Trophoblast cell (in vitro differentiated cells and primary cell): ENCODE results near the gene ABCB6.
"Not testable (repeated sequence)": the region's sequence is repeated elsewhere in the genome, so short reads cannot be mapped to it uniquely, and the experiment has no call there.

Experiments
- DNase-seq, 2 donors: peaks; one replicate each; pipeline ENCODE4 v3.0.0-alpha.2; 2016
- H2AFZ ChIP-seq: 2 replicates; pipeline ENCODE4 v1.6.1; 2013; ENCODE audit warnings: low read length, moderate library complexity, mild to moderate bottlenecking; ENCODE audit not compliant: insufficient read depth, poor library complexity
- H2AK5ac ChIP-seq: 2 replicates; pipeline ENCODE4 v1.6.1; 2013; ENCODE audit warnings: mild to moderate bottlenecking, low read length
- H2BK120ac ChIP-seq: 2 replicates; pipeline ENCODE4 v1.6.1; 2013; ENCODE audit warnings: low read length, mild to moderate bottlenecking, moderate library complexity; ENCODE audit not compliant: insufficient read depth, poor library complexity
- H2BK12ac ChIP-seq: 2 replicates; pipeline ENCODE4 v1.6.1; 2013; ENCODE audit warnings: mild to moderate bottlenecking, low read length, moderate library complexity
- H2BK5ac ChIP-seq: 2 replicates; pipeline ENCODE4 v1.6.1; 2013; ENCODE audit warnings: low read length, low read depth, moderate library complexity, mild to moderate bottlenecking; ENCODE audit not compliant: poor library complexity
- H3K14ac ChIP-seq: 2 replicates; pipeline ENCODE4 v1.6.1; 2013; ENCODE audit warnings: mild to moderate bottlenecking, low read length
- H3K18ac ChIP-seq: 2 replicates; pipeline ENCODE4 v1.6.1; 2013; ENCODE audit warnings: mild to moderate bottlenecking, low read length
- H3K23ac ChIP-seq: 2 replicates; pipeline ENCODE4 v1.6.1; 2013; ENCODE audit warnings: low read length
- H3K27ac ChIP-seq: 2 replicates; pipeline ENCODE4 v1.5.1; 2013; ENCODE audit warnings: low read depth, mild to moderate bottlenecking, inconsistent platforms, low read length, moderate library complexity
- H3K27me3 ChIP-seq: 2 replicates; pipeline ENCODE4 v1.6.1; 2013; ENCODE audit warnings: inconsistent platforms, mild to moderate bottlenecking, low read length, moderate library complexity; ENCODE audit not compliant: insufficient read depth
- H3K36me3 ChIP-seq, 2 experiments: 1 replicate in 1 of 2; 2 replicates in 1 of 2; pipeline ENCODE4 v1.6.1; 2013; ENCODE audit warnings: low read length in 2 of 2, mild to moderate bottlenecking in 2 of 2, moderate library complexity in 1 of 2; ENCODE audit not compliant: insufficient read depth in 2 of 2, control insufficient read depth in 1 of 2
- H3K4ac ChIP-seq: 2 replicates; pipeline ENCODE4 v1.6.1; 2013; ENCODE audit warnings: low read depth, mild to moderate bottlenecking, low read length, moderate library complexity
- H3K4me1 ChIP-seq, 2 experiments: 1 replicate in 1 of 2; 2 replicates in 1 of 2; pipeline ENCODE4 v1.6.1; 2013; ENCODE audit warnings: low read length in 2 of 2, mild to moderate bottlenecking in 2 of 2, moderate library complexity in 1 of 2; ENCODE audit not compliant: insufficient read depth in 2 of 2, control insufficient read depth in 1 of 2
- H3K4me2 ChIP-seq: 2 replicates; pipeline ENCODE4 v1.6.1; 2013; ENCODE audit warnings: inconsistent platforms, mild to moderate bottlenecking, low read length, moderate library complexity
- H3K4me3 ChIP-seq: 2 replicates; pipeline ENCODE4 v1.5.1; 2013; ENCODE audit warnings: mild to moderate bottlenecking, low read depth, low read length, inconsistent platforms
- H3K79me1 ChIP-seq: one replicate; pipeline ENCODE4 v1.6.1; 2013; ENCODE audit warnings: low read length
- H3K79me2 ChIP-seq: 2 replicates; pipeline ENCODE4 v1.6.1; 2013; ENCODE audit warnings: low read length, mild to moderate bottlenecking; ENCODE audit not compliant: control insufficient read depth, insufficient read depth, poor library complexity
- H3K9ac ChIP-seq: 2 replicates; pipeline ENCODE4 v1.6.1; 2013; ENCODE audit warnings: mild to moderate bottlenecking, low read length
- H3K9me3 ChIP-seq: 2 replicates; pipeline ENCODE4 v1.6.1; 2013; ENCODE audit warnings: low read depth, mild to moderate bottlenecking, control low read depth, inconsistent platforms, low read length; ENCODE audit not compliant: insufficient read depth
- H4K12ac ChIP-seq: 2 replicates; pipeline ENCODE4 v1.6.1; 2013; ENCODE audit warnings: low read depth, mild to moderate bottlenecking, low read length, moderate library complexity
- H4K8ac ChIP-seq: 2 replicates; pipeline ENCODE4 v1.6.1; 2013; ENCODE audit warnings: low read depth, mild to moderate bottlenecking, low read length, moderate library complexity
- H4K91ac ChIP-seq: one replicate; pipeline ENCODE4 v1.6.1; 2013; ENCODE audit warnings: low read depth, mild to moderate bottlenecking, low read length, moderate library complexity
- WGBS: extraction: QIAGEN DNeasy Blood & Tissue Kit; methylation state at CpG from one replicate; pipeline ENCODE4 v1.1.7; 2013; ENCODE audit warnings: missing lambda C conversion rate; ENCODE audit not compliant: insufficient read length, insufficient coverage; ENCODE audit errors: extremely low coverage; 5-methylcytosine and 5-hydroxymethylcytosine counted together

The ABCB6 gene

GRCh38 chr2:219201331-219201730 is 17.4 kb downstream of the ABCB6 start:
- H3K23ac ChIP-seq, H3K79me2 ChIP-seq, H3K4me2 ChIP-seq, H2BK12ac ChIP-seq, H4K91ac ChIP-seq, H3K18ac ChIP-seq, H3K4ac ChIP-seq, H3K14ac ChIP-seq, H2BK5ac ChIP-seq, H3K27me3 ChIP-seq, H2BK120ac ChIP-seq, H3K36me3 ChIP-seq, H2AK5ac ChIP-seq, H3K9ac ChIP-seq, H2AFZ ChIP-seq, H4K8ac ChIP-seq, H4K12ac ChIP-seq, H3K79me1 ChIP-seq, H3K27ac ChIP-seq, H3K4me1 ChIP-seq, H3K9me3 ChIP-seq, DNase-seq, H3K4me3 ChIP-seq: not testable (repeated sequence)
- WGBS, result no CpG with 5 or more reads among the region's 21 CpGs

GRCh38 chr2:219200502-219201326 is 18.0 kb downstream of the ABCB6 start:
- H2AFZ ChIP-seq, DNase-seq, H3K4ac ChIP-seq, H2BK5ac ChIP-seq, H2BK120ac ChIP-seq, H4K91ac ChIP-seq, H3K4me3 ChIP-seq, H3K4me2 ChIP-seq, H3K79me2 ChIP-seq, H3K27me3 ChIP-seq, H3K23ac ChIP-seq, H3K18ac ChIP-seq, H3K27ac ChIP-seq, H3K79me1 ChIP-seq, H4K8ac ChIP-seq, H2BK12ac ChIP-seq, H2AK5ac ChIP-seq, H3K14ac ChIP-seq, H3K9ac ChIP-seq, H4K12ac ChIP-seq, H3K4me1 ChIP-seq, H3K9me3 ChIP-seq, H3K36me3 ChIP-seq: not testable (repeated sequence)
- no CpG with 5 or more reads among the region's 26 CpGs for WGBS

GRCh38 chr2:219199470-219200211 is 19.1 kb downstream of the ABCB6 start:
- Histone ChIP-seq H3K27me3 (no peaks in the 10 kb centered on the region), H4K91ac (no peak overlapping the region)

GRCh38 chr2:219198974-219199373 is 19.8 kb downstream of the ABCB6 start:
- H3K9me3 ChIP-seq, result no peaks in the 10 kb centered on the region
- no CpG with 5 or more reads among the region's 5 CpGs for WGBS
- H3K79me2 ChIP-seq, result no peaks in the 10 kb centered on the region
- H3K14ac ChIP-seq, result no peak overlapping the region
- H3K4ac ChIP-seq, result no peak overlapping the region
- H2AFZ ChIP-seq, result no peak overlapping the region
- H2AK5ac ChIP-seq, result no peak overlapping the region
- no peak for DNase-seq
- no peak overlapping the region for H4K91ac ChIP-seq
- H3K18ac ChIP-seq, result no peak overlapping the region
- H3K27ac ChIP-seq, result no peak overlapping the region
- H2BK5ac ChIP-seq, result no peak overlapping the region
- no peaks in the 10 kb centered on the region for H3K79me1 ChIP-seq
- no peaks in the 10 kb centered on the region for H3K27me3 ChIP-seq
- no peaks in the 10 kb centered on the region for H3K4me1 ChIP-seq
- H3K4me2 ChIP-seq, result no peak overlapping the region
- no peaks in the 10 kb centered on the region for H3K36me3 ChIP-seq
- no peak overlapping the region for H2BK120ac ChIP-seq
- H3K4me3 ChIP-seq, result no peak overlapping the region
- no peak overlapping the region for H4K12ac ChIP-seq
- no peak overlapping the region for H3K9ac ChIP-seq
- no peak overlapping the region for H3K23ac ChIP-seq
- H4K8ac ChIP-seq, result no peak overlapping the region
- no peak overlapping the region for H2BK12ac ChIP-seq

More at GRCh38 chr2:219199470-219200211, 19.1 kb downstream of the ABCB6 start:
- H3K9me3 ChIP-seq, result no peaks in the 10 kb centered on the region
- no peaks in the 10 kb centered on the region for H3K79me2 ChIP-seq
- no peak overlapping the region for H3K23ac ChIP-seq
- H3K27ac ChIP-seq, result no peak overlapping the region
- no peak overlapping the region for H2AFZ ChIP-seq
- DNase-seq, result no peak
- H3K4me3 ChIP-seq, result no peak overlapping the region
- no CpG with 5 or more reads among the region's 12 CpGs for WGBS
- no peak overlapping the region for H3K4ac ChIP-seq
- H3K18ac ChIP-seq, result no peak overlapping the region
- H4K8ac ChIP-seq, result no peak overlapping the region
- no peak overlapping the region for H2BK5ac ChIP-seq
- H3K36me3 ChIP-seq, result no peaks in the 10 kb centered on the region
- H2BK12ac ChIP-seq, result no peak overlapping the region
- no peak overlapping the region for H2AK5ac ChIP-seq
- H3K4me1 ChIP-seq, result no peaks in the 10 kb centered on the region
- no peak overlapping the region for H3K9ac ChIP-seq
- H3K79me1 ChIP-seq, result no peaks in the 10 kb centered on the region
- no peak overlapping the region for H2BK120ac ChIP-seq
- no peak overlapping the region for H4K12ac ChIP-seq
- H3K4me2 ChIP-seq, result no peak overlapping the region
- no peak overlapping the region for H3K14ac ChIP-seq
